ENCODE results near the gene NLRP11.

NLRP11 gene

DNA sequence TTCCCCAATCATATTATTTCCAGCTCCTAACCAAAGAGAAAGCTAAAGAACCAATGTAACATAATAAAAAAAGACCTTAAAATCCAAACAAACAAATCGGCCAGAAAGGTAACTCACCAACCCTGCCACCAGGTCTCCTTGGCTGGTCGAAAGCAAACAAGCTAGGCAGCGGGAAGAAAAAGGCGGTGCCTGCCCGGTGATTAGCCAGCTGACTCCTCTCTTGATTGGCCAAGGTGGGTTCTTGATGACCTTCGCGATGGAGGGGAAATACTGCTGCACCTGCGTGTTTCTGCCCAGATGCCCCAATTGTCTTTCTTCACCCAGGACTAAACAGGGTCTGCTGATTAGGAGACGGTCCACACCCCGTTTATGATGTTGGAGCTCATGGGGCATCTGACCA lies at the start of gene NLRP11:
Gene NLRP11 (minus strand): TSS at position 154 of the 400 bp plus-strand sequence. CDS start 13,825 bp downstream, outside the sequence.
- Histone ChIP-seq H3K4me1 (ENCODE audit: control insufficient read depth, insufficient read depth, low read length) (no peaks in the 10 kb centered on the region), H3K9ac (ENCODE audit: low read length) (no peak within 1 kb of the TSS), H3K36me3 (ENCODE audit: control insufficient read depth, insufficient read depth, low read length) (no peaks in the 10 kb centered on the region), H3K4me3 (ENCODE audit: low read length) (no peak within 1 kb of the TSS), H3K27ac (ENCODE audit: low read depth, low read length) (no peak within 1 kb of the TSS), H3K27me3 (ENCODE audit: control insufficient read depth, insufficient read depth, low read length) (no peaks in the 10 kb centered on the region)

DNA sequence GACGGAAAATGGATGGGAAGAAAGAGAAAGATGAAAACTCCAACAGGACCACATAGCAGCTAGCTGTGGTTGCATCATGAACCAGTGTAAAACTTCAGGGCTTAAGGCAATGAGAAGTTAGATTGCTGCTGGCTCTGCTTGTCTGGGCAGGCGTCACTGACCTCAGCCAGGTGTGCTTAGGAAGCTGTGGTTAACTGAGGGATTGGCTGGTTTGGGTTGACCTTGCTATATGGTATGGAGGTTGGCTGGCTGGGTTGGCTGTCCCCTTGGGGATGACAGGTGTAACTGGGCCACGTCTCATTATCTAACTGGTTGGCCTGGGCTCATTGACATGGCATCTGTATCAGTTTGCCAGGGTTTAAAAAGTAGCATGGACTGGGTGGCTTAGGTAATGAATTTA lies 45.4 kb upstream of the NLRP11 start:
- no peaks in the 10 kb centered on the region for H3K4me1 ChIP-seq (ENCODE audit: control insufficient read depth, insufficient read depth, low read length)
- no peak overlapping the region for H3K27ac ChIP-seq (ENCODE audit: low read depth, low read length)
- no peak overlapping the region for H3K9ac ChIP-seq (ENCODE audit: low read length)
- H3K27me3 ChIP-seq (ENCODE audit: control insufficient read depth, insufficient read depth, low read length): no peaks in the 10 kb centered on the region
- H3K36me3 ChIP-seq (ENCODE audit: control insufficient read depth, insufficient read depth, low read length): no peaks in the 10 kb centered on the region
- H3K4me3 ChIP-seq (ENCODE audit: low read length): no peak overlapping the region

DNA sequence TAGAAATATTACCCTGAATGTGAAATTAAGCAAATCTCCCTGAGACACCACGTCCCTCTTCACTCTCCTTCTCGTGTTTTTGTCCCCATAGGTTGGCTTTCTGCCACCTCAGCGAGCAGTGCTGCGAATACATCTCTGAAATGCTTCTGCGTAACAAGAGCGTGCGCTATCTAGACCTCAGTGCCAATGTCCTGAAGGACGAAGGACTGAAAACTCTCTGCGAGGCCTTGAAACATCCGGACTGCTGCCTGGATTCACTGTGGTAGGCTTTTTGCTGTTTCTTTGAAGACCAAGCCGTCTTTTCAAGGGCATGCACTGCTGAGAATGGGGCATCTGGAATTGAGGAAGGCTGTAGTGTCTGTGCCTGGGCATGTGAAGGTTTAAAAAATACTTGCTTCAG lies 38.9 kb upstream of the NLRP11 start:
- no peak overlapping the region for H3K27ac ChIP-seq (ENCODE audit: low read depth, low read length)
- no peak overlapping the region for H3K4me3 ChIP-seq (ENCODE audit: low read length)
- H3K4me1 ChIP-seq (ENCODE audit: control insufficient read depth, insufficient read depth, low read length): no peaks in the 10 kb centered on the region
- H3K36me3 ChIP-seq (ENCODE audit: control insufficient read depth, insufficient read depth, low read length): no peaks in the 10 kb centered on the region
- H3K27me3 ChIP-seq (ENCODE audit: control insufficient read depth, insufficient read depth, low read length): no peaks in the 10 kb centered on the region
- no peak overlapping the region for H3K9ac ChIP-seq (ENCODE audit: low read length)

DNA sequence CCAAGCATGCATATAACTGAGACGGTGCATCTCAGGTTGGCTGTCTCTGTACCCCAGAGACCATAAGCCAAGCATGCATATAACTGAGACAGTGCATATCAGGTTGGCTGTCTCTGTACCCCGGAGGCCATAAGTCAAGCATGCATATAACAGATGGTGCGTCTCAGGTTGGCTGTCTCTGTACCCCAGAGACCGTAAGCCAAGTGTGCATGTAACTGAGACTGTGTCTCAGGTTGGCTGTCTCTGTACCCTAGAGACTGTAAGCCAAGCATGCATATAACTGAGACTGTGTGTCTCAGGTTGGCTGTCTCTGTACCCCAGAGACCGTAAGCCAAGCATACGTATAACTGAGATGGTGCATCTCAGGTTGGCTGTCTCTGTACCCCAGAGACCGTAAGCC lies 35.3 kb upstream of the NLRP11 start:
- H3K9ac ChIP-seq (ENCODE audit: low read length): no peak overlapping the region
- no peaks in the 10 kb centered on the region for H3K27me3 ChIP-seq (ENCODE audit: control insufficient read depth, insufficient read depth, low read length)
- no peaks in the 10 kb centered on the region for H3K4me1 ChIP-seq (ENCODE audit: control insufficient read depth, insufficient read depth, low read length)
- H3K27ac ChIP-seq (ENCODE audit: low read depth, low read length): no peak overlapping the region
- H3K36me3 ChIP-seq (ENCODE audit: control insufficient read depth, insufficient read depth, low read length): no peaks in the 10 kb centered on the region
- no peak overlapping the region for H3K4me3 ChIP-seq (ENCODE audit: low read length)

DNA sequence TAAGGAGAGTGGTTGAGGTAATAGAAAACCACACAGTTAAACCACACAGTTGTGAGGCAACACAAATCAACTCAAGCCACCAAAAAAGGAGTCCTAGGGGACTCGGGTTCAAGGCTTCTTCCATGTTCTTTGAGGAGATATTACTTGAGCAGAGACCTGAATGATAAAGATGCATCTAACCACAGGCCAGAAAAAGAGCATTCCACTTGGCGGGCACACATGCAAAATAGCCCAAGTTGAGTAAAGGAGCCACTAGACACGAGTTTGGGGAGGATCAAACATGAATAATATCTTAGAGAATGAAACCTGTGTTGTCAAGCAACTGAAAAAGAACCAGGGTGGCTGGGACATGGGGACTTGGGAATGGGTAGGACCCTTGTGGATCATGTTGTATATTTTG lies 34.7 kb upstream of the NLRP11 start:
- no peaks in the 10 kb centered on the region for H3K27me3 ChIP-seq (ENCODE audit: control insufficient read depth, insufficient read depth, low read length)
- H3K36me3 ChIP-seq (ENCODE audit: control insufficient read depth, insufficient read depth, low read length): no peaks in the 10 kb centered on the region
- no peak overlapping the region for H3K27ac ChIP-seq (ENCODE audit: low read depth, low read length)
- H3K9ac ChIP-seq (ENCODE audit: low read length): no peak overlapping the region
- no peak overlapping the region for H3K4me3 ChIP-seq (ENCODE audit: low read length)
- H3K4me1 ChIP-seq (ENCODE audit: control insufficient read depth, insufficient read depth, low read length): no peaks in the 10 kb centered on the region

DNA sequence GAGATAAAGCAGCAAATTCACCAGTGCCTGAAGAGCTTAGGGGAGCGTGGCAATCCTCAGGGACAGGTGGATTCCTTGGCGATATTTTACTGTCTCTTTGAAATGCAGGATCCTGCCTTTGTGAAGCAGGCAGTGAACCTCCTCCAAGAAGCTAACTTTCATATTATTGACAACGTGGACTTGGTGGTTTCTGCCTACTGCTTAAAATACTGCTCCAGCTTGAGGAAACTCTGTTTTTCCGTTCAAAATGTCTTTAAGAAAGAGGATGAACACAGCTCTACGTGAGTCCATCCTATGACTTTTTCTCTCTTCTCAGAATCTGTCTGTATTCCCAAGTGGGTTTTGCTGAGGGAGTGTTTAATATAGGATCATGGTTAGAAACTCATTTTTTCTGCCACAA lies 27.2 kb upstream of the NLRP11 start:
- no peak overlapping the region for H3K9ac ChIP-seq (ENCODE audit: low read length)
- H3K4me3 ChIP-seq (ENCODE audit: low read length): no peak overlapping the region
- no peak overlapping the region for H3K27ac ChIP-seq (ENCODE audit: low read depth, low read length)
- no peaks in the 10 kb centered on the region for H3K4me1 ChIP-seq (ENCODE audit: control insufficient read depth, insufficient read depth, low read length)
- H3K36me3 ChIP-seq (ENCODE audit: control insufficient read depth, insufficient read depth, low read length): no peaks in the 10 kb centered on the region
- H3K27me3 ChIP-seq (ENCODE audit: control insufficient read depth, insufficient read depth, low read length): no peaks in the 10 kb centered on the region

DNA sequence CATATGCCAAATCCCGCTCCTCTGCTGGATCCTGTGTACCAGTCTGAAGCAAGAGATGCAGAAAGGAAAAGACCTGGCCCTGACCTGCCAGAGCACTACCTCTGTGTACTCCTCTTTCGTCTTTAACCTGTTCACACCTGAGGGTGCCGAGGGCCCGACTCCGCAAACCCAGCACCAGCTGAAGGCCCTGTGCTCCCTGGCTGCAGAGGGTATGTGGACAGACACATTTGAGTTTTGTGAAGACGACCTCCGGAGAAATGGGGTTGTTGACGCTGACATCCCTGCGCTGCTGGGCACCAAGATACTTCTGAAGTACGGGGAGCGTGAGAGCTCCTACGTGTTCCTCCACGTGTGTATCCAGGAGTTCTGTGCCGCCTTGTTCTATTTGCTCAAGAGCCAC lies 26.6 kb upstream of the NLRP11 start:
- no peak overlapping the region for H3K9ac ChIP-seq (ENCODE audit: low read length)
- no peaks in the 10 kb centered on the region for H3K36me3 ChIP-seq (ENCODE audit: control insufficient read depth, insufficient read depth, low read length)
- H3K27me3 ChIP-seq (ENCODE audit: control insufficient read depth, insufficient read depth, low read length): no peaks in the 10 kb centered on the region
- H3K27ac ChIP-seq (ENCODE audit: low read depth, low read length): no peak overlapping the region
- H3K4me3 ChIP-seq (ENCODE audit: low read length): no peak overlapping the region
- H3K4me1 ChIP-seq (ENCODE audit: control insufficient read depth, insufficient read depth, low read length): no peaks in the 10 kb centered on the region

DNA sequence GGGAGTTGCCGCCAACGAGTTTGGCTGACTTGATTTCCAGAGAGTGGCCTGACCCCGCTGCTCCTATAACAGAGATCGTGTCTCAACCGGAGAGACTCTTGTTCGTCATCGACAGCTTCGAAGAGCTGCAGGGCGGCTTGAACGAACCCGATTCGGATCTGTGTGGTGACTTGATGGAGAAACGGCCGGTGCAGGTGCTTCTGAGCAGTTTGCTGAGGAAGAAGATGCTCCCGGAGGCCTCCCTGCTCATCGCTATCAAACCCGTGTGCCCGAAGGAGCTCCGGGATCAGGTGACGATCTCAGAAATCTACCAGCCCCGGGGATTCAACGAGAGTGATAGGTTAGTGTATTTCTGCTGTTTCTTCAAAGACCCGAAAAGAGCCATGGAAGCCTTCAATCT lies 26.2 kb upstream of the NLRP11 start:
- no peak overlapping the region for H3K9ac ChIP-seq (ENCODE audit: low read length)

DNA sequence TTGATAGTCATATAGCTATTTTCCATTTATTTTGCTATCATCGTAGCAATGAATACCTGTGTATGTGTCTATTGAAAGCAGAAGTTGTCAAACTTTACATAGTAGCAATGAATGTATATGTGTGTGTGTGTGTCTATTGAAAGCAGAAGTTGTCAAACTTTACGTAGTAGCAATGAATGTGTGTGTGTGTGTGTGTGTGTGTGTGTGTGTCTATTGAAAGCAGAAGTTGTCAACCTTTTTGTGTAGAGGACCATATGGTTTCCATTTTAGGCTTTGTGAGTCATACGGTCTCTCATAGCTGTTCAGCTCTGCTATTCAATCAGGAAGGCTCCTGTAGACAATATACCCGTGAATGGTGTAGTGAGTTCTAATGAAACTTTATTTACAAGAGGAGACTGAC lies 25.4 kb upstream of the NLRP11 start:
- Histone ChIP-seq H3K36me3 (ENCODE audit: control insufficient read depth, insufficient read depth, low read length) (no peaks in the 10 kb centered on the region), H3K4me1 (ENCODE audit: control insufficient read depth, insufficient read depth, low read length) (no peaks in the 10 kb centered on the region), H3K27ac (ENCODE audit: low read depth, low read length) (no peak overlapping the region), H3K4me3 (ENCODE audit: low read length) (no peak overlapping the region), H3K27me3 (ENCODE audit: control insufficient read depth, insufficient read depth, low read length) (no peaks in the 10 kb centered on the region), H3K9ac (ENCODE audit: low read length) (no peak overlapping the region)

More for the DNA sequence above, 26.2 kb upstream of the NLRP11 start:
- Histone ChIP-seq H3K4me3 (ENCODE audit: low read length) (no peak overlapping the region), H3K4me1 (ENCODE audit: control insufficient read depth, insufficient read depth, low read length) (no peaks in the 10 kb centered on the region), H3K27me3 (ENCODE audit: control insufficient read depth, insufficient read depth, low read length) (no peaks in the 10 kb centered on the region), H3K36me3 (ENCODE audit: control insufficient read depth, insufficient read depth, low read length) (no peaks in the 10 kb centered on the region), H3K27ac (ENCODE audit: low read depth, low read length) (no peak overlapping the region)

DNA sequence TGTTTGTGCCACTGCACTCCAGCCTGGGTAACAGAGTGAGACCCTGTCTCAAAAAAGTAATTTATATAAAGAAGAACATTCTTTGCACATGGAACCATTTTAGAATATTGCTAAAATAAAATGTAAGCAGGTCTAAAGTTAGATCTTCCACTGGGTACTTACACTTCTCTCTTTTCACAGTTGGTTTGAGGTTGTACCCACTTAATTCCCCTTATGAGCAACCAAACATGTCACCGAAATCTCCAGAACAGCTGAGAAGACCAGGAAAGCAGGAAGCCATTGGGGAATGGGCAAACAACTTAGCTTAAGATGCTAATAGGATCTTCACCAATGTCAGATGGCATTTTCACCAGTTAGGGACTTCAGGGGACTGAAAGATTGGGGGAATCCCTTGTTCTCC lies 23.4 kb upstream of the NLRP11 start:
- H3K4me1 ChIP-seq (ENCODE audit: control insufficient read depth, insufficient read depth, low read length): no peaks in the 10 kb centered on the region
- H3K27me3 ChIP-seq (ENCODE audit: control insufficient read depth, insufficient read depth, low read length): no peaks in the 10 kb centered on the region
- H3K36me3 ChIP-seq (ENCODE audit: control insufficient read depth, insufficient read depth, low read length): no peaks in the 10 kb centered on the region
- no peak overlapping the region for H3K27ac ChIP-seq (ENCODE audit: low read depth, low read length)
- no peak overlapping the region for H3K4me3 ChIP-seq (ENCODE audit: low read length)
- no peak overlapping the region for H3K9ac ChIP-seq (ENCODE audit: low read length)

DNA sequence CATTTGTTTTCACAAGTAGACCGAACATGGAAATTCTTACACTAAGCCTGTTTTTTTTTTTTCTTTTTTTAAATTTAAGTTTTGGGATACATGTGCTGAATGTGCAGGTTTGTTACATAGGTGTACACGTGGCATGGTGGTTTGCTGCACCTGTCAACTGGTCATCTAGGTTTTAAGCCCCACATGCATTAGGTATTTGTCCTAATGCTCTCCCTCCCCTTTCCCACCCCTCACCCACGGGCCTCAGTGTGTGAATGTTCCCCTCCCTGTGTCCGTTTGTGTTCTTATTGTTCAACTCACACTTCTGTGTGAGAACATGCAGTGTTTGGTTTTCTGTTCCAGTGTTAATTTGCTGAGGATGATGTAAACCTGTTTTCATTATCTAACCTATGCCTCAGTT lies 7.1 kb upstream of the NLRP11 start:
- H3K9ac ChIP-seq (ENCODE audit: low read length): no peak overlapping the region
- H3K27ac ChIP-seq (ENCODE audit: low read depth, low read length): no peak overlapping the region
- no peaks in the 10 kb centered on the region for H3K27me3 ChIP-seq (ENCODE audit: control insufficient read depth, insufficient read depth, low read length)
- H3K36me3 ChIP-seq (ENCODE audit: control insufficient read depth, insufficient read depth, low read length): no peaks in the 10 kb centered on the region
- H3K4me3 ChIP-seq (ENCODE audit: low read length): no peak overlapping the region
- H3K4me1 ChIP-seq (ENCODE audit: control insufficient read depth, insufficient read depth, low read length): no peaks in the 10 kb centered on the region

DNA sequence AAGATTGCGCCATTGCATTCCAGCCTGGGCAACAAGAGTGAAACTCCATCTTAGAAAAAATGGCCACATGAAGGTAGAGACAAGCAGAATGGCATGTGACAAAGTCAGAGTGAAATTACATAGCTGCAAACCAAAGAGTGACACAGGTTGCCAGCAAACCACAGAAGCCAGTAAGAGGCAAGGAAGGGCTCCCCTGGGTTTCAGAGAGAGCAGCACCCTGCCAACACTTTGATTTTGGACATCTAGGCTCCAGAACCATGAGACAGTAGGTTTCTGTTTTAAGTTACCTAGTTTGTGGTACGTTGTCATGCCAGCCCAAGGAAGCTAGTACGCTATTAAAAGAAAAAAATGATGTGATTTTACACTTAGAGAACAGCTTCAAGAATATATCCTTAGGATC lies 6.5 kb upstream of the NLRP11 start:
- no peak overlapping the region for H3K4me3 ChIP-seq (ENCODE audit: low read length)
- no peaks in the 10 kb centered on the region for H3K27me3 ChIP-seq (ENCODE audit: control insufficient read depth, insufficient read depth, low read length)
- no peak overlapping the region for H3K9ac ChIP-seq (ENCODE audit: low read length)
- H3K27ac ChIP-seq (ENCODE audit: low read depth, low read length): no peak overlapping the region
- no peaks in the 10 kb centered on the region for H3K36me3 ChIP-seq (ENCODE audit: control insufficient read depth, insufficient read depth, low read length)
- H3K4me1 ChIP-seq (ENCODE audit: control insufficient read depth, insufficient read depth, low read length): no peaks in the 10 kb centered on the region

DNA sequence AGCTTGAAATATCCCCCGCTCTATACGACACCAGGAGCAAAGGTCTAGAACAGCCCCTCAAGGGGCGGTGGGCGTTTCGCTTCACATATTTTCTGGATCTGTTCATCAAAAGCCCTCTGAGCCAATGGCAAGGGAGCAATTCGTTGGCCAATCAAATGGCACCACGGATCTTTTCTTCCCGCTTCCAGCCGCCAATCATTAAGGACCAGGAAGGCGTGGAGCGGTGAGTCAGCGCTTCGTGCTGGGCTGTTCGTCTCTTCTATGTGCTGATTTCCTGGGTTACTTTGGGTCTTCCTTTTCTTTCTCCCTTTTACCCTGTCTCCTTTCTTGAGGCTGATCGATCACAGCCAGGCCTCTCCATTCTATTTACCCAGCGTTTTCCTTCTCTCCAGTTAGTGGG lies 4.5 kb upstream of the NLRP11 start, which contains the start of gene NLRP4:
Gene NLRP4 (plus strand): TSS at position 201 of the 400 bp plus-strand sequence. CDS start 15,541 bp downstream, outside the sequence.
- H3K36me3 ChIP-seq (ENCODE audit: control insufficient read depth, insufficient read depth, low read length): no peaks in the 10 kb centered on the region
- no peak within 1 kb of the TSS for H3K4me3 ChIP-seq (ENCODE audit: low read length)
- H3K27me3 ChIP-seq (ENCODE audit: control insufficient read depth, insufficient read depth, low read length): no peaks in the 10 kb centered on the region
- H3K27ac ChIP-seq (ENCODE audit: low read depth, low read length): no peak within 1 kb of the TSS
- H3K4me1 ChIP-seq (ENCODE audit: control insufficient read depth, insufficient read depth, low read length): no peaks in the 10 kb centered on the region
- H3K9ac ChIP-seq (ENCODE audit: low read length): no peak within 1 kb of the TSS

Data from rectal smooth muscle tissue (tissue), 1 donor.